PFSK-1 (cell line): ENCODE measurements around the gene NRXN3.

Experiments used
- FOXP2 ChIP-seq: optimal IDR thresholded peaks from 2 replicates; pipeline ENCODE3; 2011; ENCODE audit warnings: borderline replicate concordance, control low read depth, inconsistent platforms; ENCODE audit not compliant: insufficient read depth; ENCODE audit errors: extremely low read length, extremely low read depth
- POLR2AphosphoS5 ChIP-seq: IDR thresholded peaks from 2 replicates; pipeline ENCODE4 v1.6.1; 2012; ENCODE audit warnings: low read depth, mild to moderate bottlenecking, control low read depth, low read length, moderate library complexity
- REST ChIP-seq, 2 experiments: IDR thresholded peaks; 2 replicates each; pipeline versions ENCODE4 v1.6.1 to v1.8.0; 2011 to 2012; ENCODE audit warnings: low read depth in 2 of 2, low read length in 2 of 2, control low read depth in 1 of 2, inconsistent platforms in 1 of 2, mild to moderate bottlenecking in 1 of 2, moderate library complexity in 1 of 2; ENCODE audit not compliant: insufficient read depth in 1 of 2
- SIN3A ChIP-seq: IDR thresholded peaks from 2 replicates; pipeline ENCODE4 v1.6.1; 2012; ENCODE audit warnings: mild to moderate bottlenecking, low read length, moderate library complexity, borderline replicate concordance; ENCODE audit not compliant: insufficient read depth
- TAF1 ChIP-seq: IDR thresholded peaks from 2 replicates; pipeline ENCODE4 v1.6.1; 2012; ENCODE audit warnings: low read length, control low read depth, borderline replicate concordance; ENCODE audit not compliant: insufficient read depth

The NRXN3 gene

DNA sequence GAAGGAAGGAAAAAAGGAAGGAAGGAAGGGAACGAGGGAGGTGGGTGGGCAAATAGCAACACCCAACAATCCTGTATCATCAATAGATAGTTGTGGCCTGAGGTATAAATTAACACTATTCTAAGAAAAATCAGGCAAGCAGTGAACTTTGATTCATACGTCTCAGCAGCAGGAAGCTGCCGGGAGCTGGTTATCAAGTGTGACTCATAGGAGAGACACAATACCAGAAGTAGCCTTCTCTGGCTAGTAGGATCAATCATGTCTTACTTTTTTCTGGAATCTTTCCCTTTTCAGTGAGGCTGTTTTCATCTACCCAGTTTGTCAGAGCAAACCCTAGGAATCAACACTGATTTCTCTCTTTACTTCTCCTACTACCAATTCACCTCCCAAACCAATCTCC lies 780.5 kb downstream of the NRXN3 start:
- TF ChIP-seq POLR2AphosphoS5 = no peak
- no peak for TF ChIP-seq SIN3A
- TF ChIP-seq FOXP2 = no peak
- TF ChIP-seq TAF1 = no peak
- no peak for TF ChIP-seq REST (IDR thresholded peaks at IDR 0.05; ENCODE audit: insufficient read depth in 1 of 2, low read depth in 2 of 2, low read length in 2 of 2)

DNA sequence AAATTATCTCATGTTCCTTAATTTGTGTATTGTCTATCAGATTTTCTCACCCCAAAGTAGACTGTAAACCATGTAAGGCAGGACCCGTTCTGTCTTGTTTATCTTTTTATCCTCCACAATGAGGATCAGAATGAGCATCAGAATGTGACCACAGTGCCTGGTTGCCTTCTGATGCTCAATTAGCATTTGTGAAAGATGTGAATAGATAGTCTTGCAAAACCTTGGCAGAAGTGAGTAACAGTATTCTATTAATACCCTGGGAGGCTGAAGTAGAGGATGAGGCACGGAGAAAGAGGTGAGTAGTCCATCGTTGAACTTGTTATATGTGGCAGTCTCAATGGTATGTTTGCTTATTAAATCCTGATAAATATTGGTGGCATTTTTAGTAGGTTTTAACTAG lies 781.4 kb downstream of the NRXN3 start:
- no peak for TF ChIP-seq TAF1
- TF ChIP-seq POLR2AphosphoS5 = no peak
- TF ChIP-seq FOXP2 = no peak
- no peak for TF ChIP-seq SIN3A

GRCh38 chr14:78959674-78960264 lies 789.6 kb downstream of the NRXN3 start:
- no peak for TF ChIP-seq SIN3A
- no peak for TF ChIP-seq TAF1

DNA sequence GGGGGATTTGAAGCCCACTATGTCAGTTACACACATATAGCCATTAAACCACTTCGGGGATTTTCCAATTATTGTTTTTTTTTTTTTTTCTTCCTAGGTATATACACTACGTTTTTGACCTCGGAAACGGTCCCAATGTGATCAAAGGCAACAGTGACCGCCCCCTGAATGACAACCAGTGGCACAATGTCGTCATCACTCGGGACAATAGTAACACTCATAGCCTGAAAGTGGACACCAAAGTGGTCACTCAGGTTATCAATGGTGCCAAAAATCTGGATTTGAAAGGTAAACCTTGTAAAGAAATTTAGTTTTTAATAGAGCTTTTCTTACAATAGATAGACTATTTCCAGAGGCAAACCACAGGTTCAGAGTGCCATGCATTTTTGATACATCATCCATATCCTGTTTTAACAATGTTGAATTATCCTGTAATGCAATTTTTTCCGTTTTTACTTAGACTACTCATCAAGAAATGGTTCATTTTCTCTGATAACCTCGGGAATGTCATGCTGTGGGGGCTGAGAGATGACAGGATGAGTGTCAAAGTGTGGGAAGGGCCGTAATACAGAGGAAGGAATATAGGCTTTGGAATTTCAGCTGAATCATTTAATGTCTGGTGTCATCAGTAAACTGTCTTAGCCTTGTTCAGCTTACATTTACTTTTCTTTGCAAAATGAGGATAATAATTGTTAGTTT lies 797.1 kb downstream of the NRXN3 start:
- TF ChIP-seq TAF1 = no peak
- TF ChIP-seq SIN3A = no peak
- no peak for TF ChIP-seq REST (IDR thresholded peaks at IDR 0.05; ENCODE audit: insufficient read depth in 1 of 2, low read depth in 2 of 2, low read length in 2 of 2)
- TF ChIP-seq FOXP2 = no peak
- TF ChIP-seq POLR2AphosphoS5 = no peak

DNA sequence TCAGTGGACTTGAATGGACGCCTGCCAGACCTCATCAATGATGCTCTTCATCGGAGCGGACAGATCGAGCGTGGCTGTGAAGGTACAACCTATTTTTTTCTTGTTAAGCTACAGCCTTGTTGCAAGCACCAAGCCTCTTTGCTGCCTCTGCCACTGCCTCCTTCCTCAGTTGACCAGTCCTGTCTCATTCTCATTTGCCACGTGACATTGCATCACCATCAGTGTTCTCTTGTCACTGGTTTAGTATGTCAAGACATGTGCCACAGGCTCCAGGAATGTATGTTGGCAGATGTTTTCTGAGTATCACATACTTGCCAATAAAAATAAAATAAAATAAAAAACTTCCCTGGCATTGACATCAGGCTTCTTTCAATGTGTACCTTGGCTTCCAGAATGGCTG lies 798.1 kb downstream of the NRXN3 start:
- TF ChIP-seq FOXP2 = no peak
- TF ChIP-seq TAF1 = no peak
- TF ChIP-seq REST (IDR thresholded peaks at IDR 0.05; ENCODE audit: insufficient read depth in 1 of 2, low read depth in 2 of 2, low read length in 2 of 2) = no peak
- no peak for TF ChIP-seq POLR2AphosphoS5
- TF ChIP-seq SIN3A = no peak

DNA sequence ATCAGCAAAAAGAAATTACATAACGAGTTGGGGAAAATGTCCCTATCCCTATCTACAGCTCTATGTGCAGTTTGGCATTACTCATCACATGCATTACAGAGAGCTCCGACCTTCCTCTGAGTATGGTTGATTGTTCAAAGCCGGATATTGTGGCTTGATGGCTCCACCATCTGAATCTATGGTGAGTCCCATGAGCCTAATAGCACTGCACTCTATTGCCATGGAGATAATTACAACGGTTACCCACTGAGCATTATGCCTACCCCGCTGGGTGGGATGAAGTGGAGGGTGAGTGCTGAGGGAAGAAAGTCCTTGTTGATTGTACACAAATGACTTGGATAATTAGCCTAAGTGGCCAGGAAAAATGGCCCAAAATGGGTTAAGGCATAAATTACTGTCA lies 800.5 kb downstream of the NRXN3 start:
- TF ChIP-seq SIN3A = no peak
- TF ChIP-seq POLR2AphosphoS5 = no peak
- no peak for TF ChIP-seq FOXP2
- no peak for TF ChIP-seq REST (IDR thresholded peaks at IDR 0.05; ENCODE audit: insufficient read depth in 1 of 2, low read depth in 2 of 2, low read length in 2 of 2)
- TF ChIP-seq TAF1 = no peak
